Neural progenitor cell (in vitro differentiated cells): ENCODE measurements around the gene ACP5.

Experiments
- EZH2 ChIP-seq: fragments of 200-600 bp; sonication (generic); IDR thresholded peaks from 2 replicates; pipeline ENCODE4 v1.6.1; 2017; ENCODE audit warnings: antibody characterized with exemption, mild to moderate bottlenecking, moderate library complexity
- EZH2phosphoT487 ChIP-seq: fragments of 200-600 bp; sonication (generic); IDR thresholded peaks from 2 replicates; pipeline ENCODE4 v1.6.1; 2017; ENCODE audit warnings: antibody characterized with exemption
- TF ChIP-seq, protein P1 (sequence below): fragments of 200-600 bp; sonication (generic); IDR thresholded peaks from 2 replicates; pipeline ENCODE4 v1.5.1; 2017; ENCODE audit warnings: antibody characterized with exemption, mild to moderate bottlenecking

DNA sequence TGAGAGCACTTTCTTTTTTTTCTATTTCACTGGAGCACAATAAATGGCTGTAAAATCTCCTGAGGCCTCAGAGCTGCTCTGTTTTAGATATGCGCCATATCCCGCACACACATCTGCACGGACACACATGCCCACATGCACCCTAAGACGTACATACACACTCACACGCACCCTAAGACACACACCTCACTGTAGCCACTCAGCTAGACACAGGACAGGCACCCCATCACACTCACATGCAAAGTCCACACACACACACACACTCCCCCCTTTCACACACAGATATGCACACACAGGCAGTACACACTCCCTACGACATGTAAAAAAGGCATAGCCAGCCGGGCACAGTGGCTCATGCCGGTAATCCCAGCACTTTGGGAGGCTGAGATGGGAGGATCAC, 27.2 kb downstream of the ACP5 start:
- TF ChIP-seq, protein P1, sequence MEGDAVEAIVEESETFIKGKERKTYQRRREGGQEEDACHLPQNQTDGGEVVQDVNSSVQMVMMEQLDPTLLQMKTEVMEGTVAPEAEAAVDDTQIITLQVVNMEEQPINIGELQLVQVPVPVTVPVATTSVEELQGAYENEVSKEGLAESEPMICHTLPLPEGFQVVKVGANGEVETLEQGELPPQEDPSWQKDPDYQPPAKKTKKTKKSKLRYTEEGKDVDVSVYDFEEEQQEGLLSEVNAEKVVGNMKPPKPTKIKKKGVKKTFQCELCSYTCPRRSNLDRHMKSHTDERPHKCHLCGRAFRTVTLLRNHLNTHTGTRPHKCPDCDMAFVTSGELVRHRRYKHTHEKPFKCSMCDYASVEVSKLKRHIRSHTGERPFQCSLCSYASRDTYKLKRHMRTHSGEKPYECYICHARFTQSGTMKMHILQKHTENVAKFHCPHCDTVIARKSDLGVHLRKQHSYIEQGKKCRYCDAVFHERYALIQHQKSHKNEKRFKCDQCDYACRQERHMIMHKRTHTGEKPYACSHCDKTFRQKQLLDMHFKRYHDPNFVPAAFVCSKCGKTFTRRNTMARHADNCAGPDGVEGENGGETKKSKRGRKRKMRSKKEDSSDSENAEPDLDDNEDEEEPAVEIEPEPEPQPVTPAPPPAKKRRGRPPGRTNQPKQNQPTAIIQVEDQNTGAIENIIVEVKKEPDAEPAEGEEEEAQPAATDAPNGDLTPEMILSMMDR, result no peak
- TF ChIP-seq EZH2, result no peak
- TF ChIP-seq EZH2phosphoT487, result no peak
